PC-3 (cell line): ENCODE measurements around the gene HOPX. TPM values are rescaled to one million over a fixed set of nuclear protein-coding genes. Genes with fewer than 3 reads are reported as not detected.
"Not testable (repeated sequence)": the region's sequence is repeated elsewhere in the genome, so short reads cannot be mapped to it uniquely, and the experiment has no call there.

ENCODE experiments used
- ATAC-seq: fragments of 200-7000 bp; cut with Tn5 transposase; 2 replicates; pipeline ENCODE4 v1.9.1; 2020; ENCODE audit warnings: mild to moderate bottlenecking, moderate library complexity
- BruUV-seq: library from RNA; stranded (reverse); fragments of 400-500 nt; replicated peaks from 2 replicates; lab custom pipeline; 2021; lab: Mats Ljungman, UMichigan
- CTCF ChIA-PET: fragments of 300-600 bp; sonication (Branson Sonifier 250); formaldehyde crosslinking; loops from one replicate; lab custom pipeline; 2022; ENCODE audit warnings: antibody characterized with exemption; lab: Charles Lee
- POLR2A ChIA-PET: fragments of 300-600 bp; sonication (Branson Sonifier 250); formaldehyde crosslinking; loops from one replicate; lab custom pipeline; 2022; ENCODE audit warnings: antibody characterized with exemption; ENCODE audit not compliant: unreplicated experiment; lab: Charles Lee
- DNase-seq: peaks from one replicate; pipeline ENCODE4 v3.0.0-alpha.2; 2015
- H2AFZ ChIP-seq: fragments of 300-600 bp; sonication (generic); 2 replicates; pipeline ENCODE4 v1.6.0; 2016; ENCODE audit warnings: antibody characterized with exemption, low read length
- H3F3A ChIP-seq: fragments of 300-600 bp; sonication (generic); one replicate; pipeline ENCODE4 v1.6.0; 2017; ENCODE audit warnings: antibody characterized with exemption, low read length, control low read depth, mild to moderate bottlenecking; ENCODE audit not compliant: unreplicated experiment
- H3K27ac ChIP-seq: fragments of 300-600 bp; sonication (generic); 2 replicates; pipeline ENCODE4 v1.5.1; 2016; ENCODE audit warnings: mild to moderate bottlenecking, low read length
- H3K27me3 ChIP-seq: fragments of 300-600 bp; sonication (generic); 2 replicates; pipeline ENCODE4 v1.6.1; 2016; ENCODE audit warnings: low read length, mixed read lengths
- H3K36me3 ChIP-seq: fragments of 300-600 bp; sonication (generic); 2 replicates; pipeline ENCODE4 v1.6.1; 2016; ENCODE audit warnings: low read depth, mixed run types, low read length, mixed read lengths
- H3K4me1 ChIP-seq: fragments of 300-600 bp; sonication (generic); 2 replicates; pipeline ENCODE4 v1.5.1; 2016; ENCODE audit warnings: low read length; ENCODE audit not compliant: insufficient read depth
- H3K4me2 ChIP-seq: fragments of 300-600 bp; sonication (generic); 2 replicates; pipeline ENCODE4 v1.6.0; 2016; ENCODE audit warnings: low read length
- H3K4me3 ChIP-seq: fragments of 300-600 bp; sonication (generic); 2 replicates; pipeline ENCODE4 v1.5.1; 2016; ENCODE audit warnings: mild to moderate bottlenecking, low read length, mixed read lengths
- H3K79me2 ChIP-seq: fragments of 300-600 bp; sonication (generic); 2 replicates; pipeline ENCODE4 v1.6.1; 2017; ENCODE audit warnings: low read length, mixed read lengths
- H3K9ac ChIP-seq: fragments of 300-600 bp; sonication (generic); 2 replicates; pipeline ENCODE4 v1.6.0; 2016; ENCODE audit warnings: mild to moderate bottlenecking, low read length
- H3K9me2 ChIP-seq: fragments of 300-600 bp; sonication (generic); replicated peaks from 2 replicates; pipeline ENCODE4 v1.6.1; 2016; ENCODE audit warnings: mixed run types, low read length, mixed read lengths
- H3K9me3 ChIP-seq: fragments of 300-600 bp; sonication (generic); 2 replicates; pipeline ENCODE4 v1.6.1; 2016; ENCODE audit warnings: low read length, mixed read lengths
- H4K20me1 ChIP-seq: fragments of 300-600 bp; sonication (generic); 2 replicates; pipeline ENCODE4 v1.6.1; 2016; ENCODE audit warnings: low read length, mixed read lengths
- EZH2 ChIP-seq: fragments of 300-600 bp; sonication (generic); IDR thresholded peaks from one replicate; pipeline ENCODE4 v1.6.1; 2017; ENCODE audit warnings: antibody characterized with exemption, mild to moderate bottlenecking, low read length; ENCODE audit not compliant: unreplicated experiment
- EZH2phosphoT487 ChIP-seq: fragments of 300-600 bp; sonication (generic); IDR thresholded peaks from 2 replicates; pipeline ENCODE4 v1.6.1; 2018; ENCODE audit warnings: mild to moderate bottlenecking, antibody characterized with exemption, low read length, borderline replicate concordance
- intact Hi-C: fragments of 100-400 bp; cut with micrococcal nuclease; formaldehyde crosslinking; loops from 2 replicates; pipeline ENCODE4 v1.9.0; 2023
- total RNA-seq: library from RNA; depleted of rRNA; stranded (reverse); fragments of >200 nt; gene quantifications from 2 replicates; pipeline ENCODE4 v1.2.3, GENCODE V29; 2014
- TF ChIP-seq, protein P1 (sequence below): fragments of 300-600 bp; sonication (generic); conservative IDR thresholded peaks from 2 replicates; pipeline ENCODE4 v1.5.1; 2017; ENCODE audit warnings: antibody characterized with exemption, low read depth, mild to moderate bottlenecking, low read length

Gene HOPX
- total RNA-seq, 1 experiment from 2014 or later = 0.87 TPM

DNA sequence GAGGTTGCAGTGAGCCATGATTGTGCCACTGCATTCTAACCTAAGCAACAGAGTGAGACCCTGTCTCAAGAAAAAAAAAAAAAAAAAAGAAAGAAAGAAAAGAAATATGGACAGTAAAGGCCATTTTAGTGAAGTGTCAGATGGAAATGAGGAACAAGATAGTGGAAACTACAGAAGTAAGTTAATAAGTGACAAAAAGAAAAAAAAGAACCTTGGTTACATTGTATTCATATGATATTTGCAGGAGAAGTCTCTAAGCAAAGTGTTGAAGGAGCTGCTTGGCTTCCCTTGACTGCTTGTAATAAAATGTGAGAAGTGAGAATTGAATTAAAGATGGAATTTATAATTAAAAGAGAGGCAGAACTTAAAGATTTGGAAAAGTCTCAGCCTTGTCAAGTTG, 73.2 kb downstream of the HOPX start:
- Histone ChIP-seq H2AFZ (no peak overlapping the region), H3K36me3 (no peaks in the 10 kb centered on the region), H3K4me3 (no peak overlapping the region), H3K9me3 (no peaks in the 10 kb centered on the region), H3K9me2 (no peaks in the 10 kb centered on the region), H3F3A (no peaks in the 10 kb centered on the region), H3K9ac (no peak overlapping the region), H3K4me2 (no peak overlapping the region), H3K27ac (no peak overlapping the region), H3K4me1 (no peaks in the 10 kb centered on the region), H3K27me3 (no peaks in the 10 kb centered on the region), H3K79me2 (no peaks in the 10 kb centered on the region), H4K20me1 (no peaks in the 10 kb centered on the region)
- intact Hi-C loops = no loop called here
- no peak for DNase-seq
- ChIA-PET CTCF (no interaction called here), POLR2A (no interaction called here)
- BruUV-seq = no TSS peak
- TF ChIP-seq EZH2 = no peak
- no peak for TF ChIP-seq EZH2phosphoT487
- TF ChIP-seq, protein P1, sequence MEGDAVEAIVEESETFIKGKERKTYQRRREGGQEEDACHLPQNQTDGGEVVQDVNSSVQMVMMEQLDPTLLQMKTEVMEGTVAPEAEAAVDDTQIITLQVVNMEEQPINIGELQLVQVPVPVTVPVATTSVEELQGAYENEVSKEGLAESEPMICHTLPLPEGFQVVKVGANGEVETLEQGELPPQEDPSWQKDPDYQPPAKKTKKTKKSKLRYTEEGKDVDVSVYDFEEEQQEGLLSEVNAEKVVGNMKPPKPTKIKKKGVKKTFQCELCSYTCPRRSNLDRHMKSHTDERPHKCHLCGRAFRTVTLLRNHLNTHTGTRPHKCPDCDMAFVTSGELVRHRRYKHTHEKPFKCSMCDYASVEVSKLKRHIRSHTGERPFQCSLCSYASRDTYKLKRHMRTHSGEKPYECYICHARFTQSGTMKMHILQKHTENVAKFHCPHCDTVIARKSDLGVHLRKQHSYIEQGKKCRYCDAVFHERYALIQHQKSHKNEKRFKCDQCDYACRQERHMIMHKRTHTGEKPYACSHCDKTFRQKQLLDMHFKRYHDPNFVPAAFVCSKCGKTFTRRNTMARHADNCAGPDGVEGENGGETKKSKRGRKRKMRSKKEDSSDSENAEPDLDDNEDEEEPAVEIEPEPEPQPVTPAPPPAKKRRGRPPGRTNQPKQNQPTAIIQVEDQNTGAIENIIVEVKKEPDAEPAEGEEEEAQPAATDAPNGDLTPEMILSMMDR = no peak
- ATAC-seq = no peak

DNA sequence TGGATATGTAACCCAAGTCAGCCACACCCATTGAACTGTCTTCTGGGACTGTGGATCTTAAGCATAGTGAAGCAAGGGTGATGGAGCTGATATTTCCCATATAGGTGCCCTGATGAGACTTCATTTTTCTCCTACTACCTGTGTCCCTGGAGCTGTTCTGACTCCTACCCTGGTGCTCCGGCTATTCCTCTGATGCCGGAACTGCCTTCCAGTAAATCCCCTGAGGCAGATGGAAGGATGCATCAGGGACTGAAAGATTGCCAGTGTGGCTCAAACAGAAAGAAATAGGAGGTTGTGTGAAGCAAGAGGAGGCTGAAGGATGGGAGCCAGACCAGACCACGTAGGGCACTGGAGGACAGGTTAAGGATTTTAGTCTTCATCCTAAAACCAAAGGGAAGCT, 74.7 kb downstream of the HOPX start:
- H3K79me2 ChIP-seq = no peaks in the 10 kb centered on the region
- no peaks in the 10 kb centered on the region for H3K36me3 ChIP-seq
- H3F3A ChIP-seq = no peaks in the 10 kb centered on the region
- H3K9me3 ChIP-seq = no peaks in the 10 kb centered on the region
- intact Hi-C loops = no loop called here
- ChIA-PET POLR2A (no interaction called here), CTCF (no interaction called here)
- H3K4me3 ChIP-seq = no peak overlapping the region
- H3K27ac ChIP-seq = no peak overlapping the region
- no peak for TF ChIP-seq EZH2
- TF ChIP-seq, protein P1 = no peak
- no peak for TF ChIP-seq EZH2phosphoT487
- H4K20me1 ChIP-seq = no peaks in the 10 kb centered on the region
- ATAC-seq = no peak
- H2AFZ ChIP-seq = no peak overlapping the region
- H3K27me3 ChIP-seq = no peaks in the 10 kb centered on the region
- DNase-seq = no peak
- BruUV-seq = no TSS peak
- H3K4me1 ChIP-seq = no peaks in the 10 kb centered on the region
- H3K9ac ChIP-seq = no peak overlapping the region
- no peaks in the 10 kb centered on the region for H3K9me2 ChIP-seq
- no peak overlapping the region for H3K4me2 ChIP-seq

DNA sequence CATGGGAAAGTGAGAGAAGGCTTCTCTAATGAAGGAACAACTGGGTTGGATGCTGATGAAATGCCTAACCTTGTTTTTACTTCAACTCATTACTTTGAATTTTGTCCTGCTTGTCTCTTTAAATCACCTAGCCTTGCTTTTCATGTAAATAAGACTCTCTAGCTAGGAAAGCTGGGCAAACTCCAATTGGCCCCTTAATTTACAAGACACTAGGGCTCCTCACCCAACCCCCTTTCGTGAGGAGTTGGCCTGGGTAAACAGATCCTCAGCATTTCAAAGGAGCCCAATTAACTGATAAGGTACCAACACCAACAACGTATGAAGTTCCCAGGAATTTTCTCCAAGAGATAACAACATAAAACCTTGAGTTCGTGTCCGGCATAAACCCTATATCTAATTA, 75.6 kb downstream of the HOPX start:
- POLR2A ChIA-PET, H4K20me1 ChIP-seq, H3K79me2 ChIP-seq, DNase-seq, H3K4me1 ChIP-seq, ATAC-seq, H3K9me3 ChIP-seq, H3K9me2 ChIP-seq, H3K36me3 ChIP-seq, H3K4me3 ChIP-seq, H3K9ac ChIP-seq, H3K27ac ChIP-seq, intact Hi-C loops, BruUV-seq, H2AFZ ChIP-seq, CTCF ChIA-PET, H3F3A ChIP-seq, H3K27me3 ChIP-seq, H3K4me2 ChIP-seq: not testable (repeated sequence)
